ENCODE results near the gene CYP2A7.

- TF ChIP-seq SP1 (IDR thresholded peaks at IDR 0.05) (no peak), HDGF (IDR thresholded peaks at IDR 0.05; ENCODE audit: borderline replicate concordance) (no peak), ARNT (IDR thresholded peaks at IDR 0.05) (no peak)
These were observed 7.3 kb upstream of the CYP2A7 start for GRCh38 chr19:40889366-40889765.
